IPS DF 4.7 (cell line): ENCODE measurements around the gene LPIN2.
A peak's percentile ranks its signal among the peaks of the same experiment; 100 is the strongest.
"Not testable (repeated sequence)": the region's sequence is repeated elsewhere in the genome, so short reads cannot be mapped to it uniquely, and the experiment has no call there.

Experiments used
- DNase-seq: peaks from one replicate; pipeline ENCODE4 v3.0.0-alpha.2; 2013; ENCODE audit warnings: low spot score; ENCODE audit errors: extremely low read depth

LPIN2 gene

GRCh38 chr18:3013024-3013804, at the start of gene LPIN2:
Gene LPIN2 (minus strand): TSS chr18:3013144. CDS start chr18:2960840, 52,304 bp downstream.
- DNase-seq, result peak; percentile 46

- no peak for DNase-seq
Measured at GRCh38 chr18:3061581-3062312, 48.8 kb upstream of the LPIN2 start.

- DNase-seq, result no peak
Measured at GRCh38 chr18:3060667-3061580, 48.0 kb upstream of the LPIN2 start.

GRCh38 chr18:3059272-3059671, 46.3 kb upstream of the LPIN2 start:
- DNase-seq, result no peak

GRCh38 chr18:3058328-3059191, 45.6 kb upstream of the LPIN2 start:
- DNase-seq, result no peak

GRCh38 chr18:3057526-3057925, 44.6 kb upstream of the LPIN2 start:
- DNase-seq, result no peak

- DNase-seq, result no peak
Measured at GRCh38 chr18:3056311-3056710, 43.4 kb upstream of the LPIN2 start.

- no peak for DNase-seq
Measured at GRCh38 chr18:3055816-3056215, 42.9 kb upstream of the LPIN2 start.

GRCh38 chr18:3055186-3055728, 42.3 kb upstream of the LPIN2 start:
- DNase-seq, result no peak

GRCh38 chr18:3054780-3055179, 41.8 kb upstream of the LPIN2 start:
- DNase-seq, result no peak

- DNase-seq, result no peak
Measured at GRCh38 chr18:3054214-3054613, 41.3 kb upstream of the LPIN2 start.

- no peak for DNase-seq
Measured at GRCh38 chr18:3053081-3053480, 40.1 kb upstream of the LPIN2 start.

GRCh38 chr18:3052411-3052758, 39.4 kb upstream of the LPIN2 start:
- no peak for DNase-seq

GRCh38 chr18:3051718-3052410, 38.9 kb upstream of the LPIN2 start:
- no peak for DNase-seq

GRCh38 chr18:3049897-3050454, 37.0 kb upstream of the LPIN2 start:
- not testable (repeated sequence) for DNase-seq

- no peak for DNase-seq
Measured at GRCh38 chr18:3048820-3049349, 35.9 kb upstream of the LPIN2 start.

GRCh38 chr18:3048121-3048520, 35.2 kb upstream of the LPIN2 start:
- DNase-seq, result no peak

- DNase-seq, result no peak
Measured at GRCh38 chr18:3046216-3046808, 33.4 kb upstream of the LPIN2 start.
